Measurements from ENCODE around the gene TEX52. TPM values are rescaled to one million over a fixed set of nuclear protein-coding genes. Genes with fewer than 3 reads are reported as not detected.

TEX52 gene
- total and polyA plus RNA-seq, 10 of the 15 experiments (the other 5 are each of a cell fraction or from before 2014, with no cell fraction given), result 0.23 TPM; not detected in 9

DNA sequence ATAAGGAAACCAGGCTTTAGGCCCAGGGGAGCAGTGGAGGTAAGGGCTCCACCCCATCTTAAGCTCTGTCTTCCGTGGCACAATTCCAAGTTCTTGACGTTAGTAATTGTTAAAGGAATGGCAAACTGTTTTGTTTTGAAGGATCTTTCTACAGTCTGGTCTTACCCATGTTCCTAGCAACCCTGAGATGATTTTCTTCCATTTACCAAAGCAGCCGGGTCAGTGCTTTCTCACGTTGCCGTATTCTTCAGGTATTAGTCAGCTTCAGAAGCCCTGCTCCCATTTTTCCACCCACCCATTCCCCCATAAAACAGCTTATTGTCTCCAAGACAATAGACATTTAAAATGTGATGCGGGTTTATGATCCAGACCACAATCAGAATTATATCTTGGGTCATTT is 32.3 kb downstream of the TEX52 start:
- CTCF ChIA-PET, result no interaction called here

More for the DNA sequence above, 32.3 kb downstream of the TEX52 start:
- ChIA-PET SMC1A (ENCODE audit: uncharacterized antibody, unreplicated experiment) (no interaction called here), POLR2A (no interaction called here), RAD21 (ENCODE audit: unreplicated experiment) (no interaction called here)
- Histone ChIP-seq H3K9me3 (replicated peaks; ENCODE audit: control insufficient read depth, insufficient read depth, low read length) (no peaks in the 10 kb centered on the region), H3K9ac (ENCODE audit: control insufficient read depth, insufficient read depth, low read length) (no peak overlapping the region), H3K4me3 (no peak overlapping the region), H2AFZ (ENCODE audit: control insufficient read depth, low read depth, low read length) (no peak overlapping the region), H3K79me2 (ENCODE audit: control insufficient read depth, insufficient read depth, low read length) (no peaks in the 10 kb centered on the region), H3K36me3 (ENCODE audit: control insufficient read depth in 2 of 2, insufficient read depth in 2 of 2, low read length in 1 of 2) (peaks cover 3 to 18% of the 10 kb centered on the region in 2 experiments), H4K20me1 (ENCODE audit: control insufficient read depth, insufficient read depth) (no peaks in the 10 kb centered on the region; the same call in 1 of the 2 replicates), H3K27me3 (replicated peaks in 1 of 2; ENCODE audit: control insufficient read depth in 2 of 2, insufficient read depth in 2 of 2, low read length in 1 of 2) (no peaks in the 10 kb centered on the region), H3K27ac (ENCODE audit: control insufficient read depth, insufficient read depth) (no peak overlapping the region), H3K4me2 (ENCODE audit: control insufficient read depth, insufficient read depth) (no peak overlapping the region), H3K4me1 (ENCODE audit: control insufficient read depth, insufficient read depth, low read length) (no peaks in the 10 kb centered on the region)
- FAIRE-seq (no peak), DNase-seq (ENCODE audit: low read depth, low spot score) (no peak), ATAC-seq (no peak)
- BruUV-seq (replicated peaks), result no TSS peak
- in situ Hi-C loops (cut with MboI), result no loop called here
- intact Hi-C loops (cut with micrococcal nuclease; ENCODE audit: unreplicated experiment), result no loop called here
- no peak for TF ChIP-seq BACH1 (IDR thresholded peaks at IDR 0.05; ENCODE audit: borderline replicate concordance)
- no peak for TF ChIP-seq ZBTB11 (CRISPR knock-in tag; IDR thresholded peaks at IDR 0.05)
- TF ChIP-seq NR2C1 (IDR thresholded peaks at IDR 0.05), result no peak
- no peak for TF ChIP-seq TARDBP (IDR thresholded peaks at IDR 0.05; ENCODE audit: borderline replicate concordance)
- TF ChIP-seq SRF (IDR thresholded peaks at IDR 0.05; ENCODE audit: low read depth in 2 of 2, low read length in 2 of 2), result no peak
- TF ChIP-seq HSF1 (IDR thresholded peaks at IDR 0.05; ENCODE audit: low read depth, low read length), result no peak
- TF ChIP-seq, protein P1, sequence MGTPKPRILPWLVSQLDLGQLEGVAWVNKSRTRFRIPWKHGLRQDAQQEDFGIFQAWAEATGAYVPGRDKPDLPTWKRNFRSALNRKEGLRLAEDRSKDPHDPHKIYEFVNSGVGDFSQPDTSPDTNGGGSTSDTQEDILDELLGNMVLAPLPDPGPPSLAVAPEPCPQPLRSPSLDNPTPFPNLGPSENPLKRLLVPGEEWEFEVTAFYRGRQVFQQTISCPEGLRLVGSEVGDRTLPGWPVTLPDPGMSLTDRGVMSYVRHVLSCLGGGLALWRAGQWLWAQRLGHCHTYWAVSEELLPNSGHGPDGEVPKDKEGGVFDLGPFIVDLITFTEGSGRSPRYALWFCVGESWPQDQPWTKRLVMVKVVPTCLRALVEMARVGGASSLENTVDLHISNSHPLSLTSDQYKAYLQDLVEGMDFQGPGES (IDR thresholded peaks at IDR 0.05), result no peak
- TF ChIP-seq SMC3 (IDR thresholded peaks at IDR 0.05; ENCODE audit: borderline replicate concordance, low read length), result no peak
- TF ChIP-seq MTA2 (IDR thresholded peaks at IDR 0.05; ENCODE audit: low read depth), result no peak
- no peak for TF ChIP-seq RELA (IDR thresholded peaks at IDR 0.05; ENCODE audit: borderline replicate concordance, partially characterized antibody)
- TF ChIP-seq HDGF (IDR thresholded peaks at IDR 0.05), result no peak
- TF ChIP-seq, protein P2, sequence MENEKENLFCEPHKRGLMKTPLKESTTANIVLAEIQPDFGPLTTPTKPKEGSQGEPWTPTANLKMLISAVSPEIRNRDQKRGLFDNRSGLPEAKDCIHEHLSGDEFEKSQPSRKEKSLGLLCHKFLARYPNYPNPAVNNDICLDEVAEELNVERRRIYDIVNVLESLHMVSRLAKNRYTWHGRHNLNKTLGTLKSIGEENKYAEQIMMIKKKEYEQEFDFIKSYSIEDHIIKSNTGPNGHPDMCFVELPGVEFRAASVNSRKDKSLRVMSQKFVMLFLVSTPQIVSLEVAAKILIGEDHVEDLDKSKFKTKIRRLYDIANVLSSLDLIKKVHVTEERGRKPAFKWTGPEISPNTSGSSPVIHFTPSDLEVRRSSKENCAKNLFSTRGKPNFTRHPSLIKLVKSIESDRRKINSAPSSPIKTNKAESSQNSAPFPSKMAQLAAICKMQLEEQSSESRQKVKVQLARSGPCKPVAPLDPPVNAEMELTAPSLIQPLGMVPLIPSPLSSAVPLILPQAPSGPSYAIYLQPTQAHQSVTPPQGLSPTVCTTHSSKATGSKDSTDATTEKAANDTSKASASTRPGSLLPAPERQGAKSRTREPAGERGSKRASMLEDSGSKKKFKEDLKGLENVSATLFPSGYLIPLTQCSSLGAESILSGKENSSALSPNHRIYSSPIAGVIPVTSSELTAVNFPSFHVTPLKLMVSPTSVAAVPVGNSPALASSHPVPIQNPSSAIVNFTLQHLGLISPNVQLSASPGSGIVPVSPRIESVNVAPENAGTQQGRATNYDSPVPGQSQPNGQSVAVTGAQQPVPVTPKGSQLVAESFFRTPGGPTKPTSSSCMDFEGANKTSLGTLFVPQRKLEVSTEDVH (IDR thresholded peaks at IDR 0.05; ENCODE audit: low read depth, partially characterized antibody), result no peak
- no peak for TF ChIP-seq HDAC2 (IDR thresholded peaks at IDR 0.05)
- 97% methylated on average over 6 of the region's 6 CpGs for WGBS (ENCODE audit: insufficient coverage, insufficient replicate concordance, low lambda C conversion rate, missing lambda C conversion rate)
